IPS-18c (cell line): ENCODE results near the gene MAST4.
"Not testable (repeated sequence)": the region's sequence is repeated elsewhere in the genome, so short reads cannot be mapped to it uniquely, and the experiment has no call there.

Experiments
- H3K4me3 ChIP-seq: 2 replicates; pipeline ENCODE4 v1.7.0; 2013; ENCODE audit warnings: low read depth, mild to moderate bottlenecking, low read length, moderate library complexity; ENCODE audit not compliant: insufficient read depth
- H3K9me3 ChIP-seq: one replicate; pipeline ENCODE4 v1.6.1; 2013; ENCODE audit warnings: mild to moderate bottlenecking, low read length, moderate library complexity; ENCODE audit not compliant: control insufficient read depth, insufficient read depth

The MAST4 gene

DNA sequence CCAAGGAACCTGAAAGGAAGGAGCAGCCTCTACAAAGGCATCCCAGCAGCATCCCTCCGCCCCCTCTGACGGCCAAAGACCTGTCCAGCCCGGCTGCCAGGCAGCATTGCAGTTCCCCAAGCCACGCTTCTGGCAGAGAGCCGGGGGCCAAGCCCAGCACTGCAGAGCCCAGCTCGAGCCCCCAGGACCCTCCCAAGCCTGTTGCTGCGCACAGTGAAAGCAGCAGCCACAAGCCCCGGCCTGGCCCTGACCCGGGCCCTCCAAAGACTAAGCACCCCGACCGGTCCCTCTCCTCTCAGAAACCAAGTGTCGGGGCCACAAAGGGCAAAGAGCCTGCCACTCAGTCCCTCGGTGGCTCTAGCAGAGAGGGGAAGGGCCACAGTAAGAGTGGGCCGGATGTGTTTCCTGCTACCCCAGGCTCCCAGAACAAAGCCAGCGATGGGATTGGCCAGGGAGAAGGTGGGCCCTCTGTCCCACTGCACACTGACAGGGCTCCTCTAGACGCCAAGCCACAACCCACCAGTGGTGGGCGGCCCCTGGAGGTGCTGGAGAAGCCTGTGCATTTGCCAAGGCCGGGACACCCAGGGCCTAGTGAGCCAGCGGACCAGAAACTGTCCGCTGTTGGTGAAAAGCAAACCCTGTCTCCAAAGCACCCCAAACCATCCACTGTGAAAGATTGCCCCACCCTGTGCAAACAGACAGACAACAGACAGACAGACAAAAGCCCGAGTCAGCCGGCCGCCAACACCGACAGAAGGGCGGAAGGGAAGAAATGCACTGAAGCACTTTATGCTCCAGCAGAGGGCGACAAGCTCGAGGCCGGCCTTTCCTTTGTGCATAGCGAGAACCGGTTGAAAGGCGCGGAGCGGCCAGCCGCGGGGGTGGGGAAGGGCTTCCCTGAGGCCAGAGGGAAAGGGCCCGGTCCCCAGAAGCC lies 569.6 kb downstream of the MAST4 start:
- Histone ChIP-seq H3K9me3 (no peaks in the 10 kb centered on the region), H3K4me3 (no peak overlapping the region; the same call in 1 of the 2 replicates)

DNA sequence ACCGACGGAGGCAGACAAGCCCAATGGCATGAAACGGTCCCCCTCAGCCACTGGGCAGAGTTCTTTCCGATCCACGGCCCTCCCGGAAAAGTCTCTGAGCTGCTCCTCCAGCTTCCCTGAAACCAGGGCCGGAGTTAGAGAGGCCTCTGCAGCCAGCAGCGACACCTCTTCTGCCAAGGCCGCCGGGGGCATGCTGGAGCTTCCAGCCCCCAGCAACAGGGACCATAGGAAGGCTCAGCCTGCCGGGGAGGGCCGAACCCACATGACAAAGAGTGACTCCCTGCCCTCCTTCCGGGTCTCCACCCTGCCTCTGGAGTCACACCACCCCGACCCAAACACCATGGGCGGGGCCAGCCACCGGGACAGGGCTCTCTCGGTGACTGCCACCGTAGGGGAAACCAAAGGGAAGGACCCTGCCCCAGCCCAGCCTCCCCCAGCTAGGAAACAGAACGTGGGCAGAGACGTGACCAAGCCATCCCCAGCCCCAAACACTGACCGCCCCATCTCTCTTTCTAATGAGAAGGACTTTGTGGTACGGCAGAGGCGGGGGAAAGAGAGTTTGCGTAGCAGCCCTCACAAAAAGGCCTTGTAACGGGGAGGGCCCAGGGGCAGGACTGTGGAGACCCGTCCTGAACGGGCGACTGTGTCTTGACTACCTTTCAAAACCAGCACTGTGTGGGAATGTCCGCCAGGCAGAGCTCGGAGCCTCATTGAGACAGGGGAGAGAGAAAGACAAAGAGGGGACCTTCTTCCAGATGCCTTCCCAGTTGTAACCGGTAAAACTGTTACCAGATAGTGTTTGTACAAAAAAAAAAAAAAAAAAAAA lies 570.5 kb downstream of the MAST4 start:
- no peak overlapping the region; the same call in 1 of the 2 replicates for H3K4me3 ChIP-seq
- H3K9me3 ChIP-seq = no peaks in the 10 kb centered on the region

- Histone ChIP-seq H3K9me3 (no peaks in the 10 kb centered on the region), H3K4me3 (no peak overlapping the region)
Observed at GRCh38 chr5:67168069-67168468, 571.9 kb downstream of the MAST4 start.

DNA sequence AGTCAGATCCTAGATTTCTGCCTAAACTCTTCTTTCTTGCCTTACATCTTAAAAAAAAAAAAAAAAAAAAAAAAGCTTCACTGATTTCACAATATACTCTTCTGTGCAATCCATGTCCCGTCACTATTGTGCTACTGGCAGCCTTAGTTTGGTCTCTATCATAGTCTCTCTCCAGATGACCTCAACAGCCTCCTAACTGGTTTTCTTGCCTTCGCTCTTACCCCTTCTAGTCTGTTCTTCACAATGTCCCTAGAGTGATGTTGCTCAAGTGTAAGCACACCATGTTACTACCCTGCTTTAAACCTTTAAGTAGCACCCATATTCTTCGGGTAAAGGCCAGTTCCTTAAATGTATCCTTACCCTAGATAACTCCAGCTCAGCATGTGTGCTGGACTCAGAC lies 574.6 kb downstream of the MAST4 start:
- Histone ChIP-seq H3K4me3 (no peak overlapping the region), H3K9me3 (no peaks in the 10 kb centered on the region)

DNA sequence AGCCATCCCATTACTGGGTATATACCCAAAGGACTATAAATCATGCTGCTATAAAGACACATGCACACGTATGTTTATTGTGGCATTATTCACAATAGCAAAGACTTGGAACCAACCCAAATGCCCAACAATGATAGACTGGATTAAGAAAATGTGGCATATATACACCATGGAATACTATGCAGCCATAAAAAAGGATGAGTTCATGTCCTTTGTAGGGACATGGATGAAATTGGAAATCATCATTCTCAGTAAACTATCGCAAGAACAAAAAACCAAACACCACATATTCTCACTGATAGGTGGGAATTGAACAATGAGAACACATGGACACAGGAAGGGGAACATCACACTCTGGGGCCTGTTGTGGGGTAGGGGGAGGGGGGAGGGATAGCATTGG lies 577.2 kb downstream of the MAST4 start:
- H3K4me3 ChIP-seq = not testable (repeated sequence)

GRCh38 chr5:67173959-67174358 lies 577.8 kb downstream of the MAST4 start:
- H3K4me3 ChIP-seq = no peak overlapping the region
- H3K9me3 ChIP-seq = peaks cover 2% of the 10 kb centered on the region

More for the DNA sequence above, 577.2 kb downstream of the MAST4 start:
- not testable (repeated sequence) for H3K9me3 ChIP-seq

GRCh38 chr5:67176936-67177335 lies 580.7 kb downstream of the MAST4 start:
- H3K9me3 ChIP-seq = peaks cover 2% of the 10 kb centered on the region
- H3K4me3 ChIP-seq = no peak overlapping the region

DNA sequence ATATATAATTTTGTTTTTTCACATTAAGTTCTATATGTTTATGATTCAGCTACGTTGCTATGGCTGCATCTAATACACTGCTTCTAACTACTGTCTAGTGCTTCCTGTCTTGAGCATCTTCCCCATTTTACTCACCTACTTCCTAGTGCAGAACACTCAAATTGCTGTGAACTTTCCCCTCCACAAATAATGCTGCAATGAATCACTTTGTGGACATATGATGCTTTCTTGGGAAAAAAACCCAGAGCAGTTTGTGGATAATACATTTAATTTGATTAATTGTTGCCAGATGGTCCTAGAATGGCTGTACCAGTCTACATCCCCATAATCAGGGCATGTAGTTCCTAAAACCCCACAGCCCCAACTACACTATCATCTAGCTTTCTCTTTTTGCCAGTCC lies 581.9 kb downstream of the MAST4 start:
- peaks cover 2% of the 10 kb centered on the region for H3K9me3 ChIP-seq
- no peak overlapping the region for H3K4me3 ChIP-seq

DNA sequence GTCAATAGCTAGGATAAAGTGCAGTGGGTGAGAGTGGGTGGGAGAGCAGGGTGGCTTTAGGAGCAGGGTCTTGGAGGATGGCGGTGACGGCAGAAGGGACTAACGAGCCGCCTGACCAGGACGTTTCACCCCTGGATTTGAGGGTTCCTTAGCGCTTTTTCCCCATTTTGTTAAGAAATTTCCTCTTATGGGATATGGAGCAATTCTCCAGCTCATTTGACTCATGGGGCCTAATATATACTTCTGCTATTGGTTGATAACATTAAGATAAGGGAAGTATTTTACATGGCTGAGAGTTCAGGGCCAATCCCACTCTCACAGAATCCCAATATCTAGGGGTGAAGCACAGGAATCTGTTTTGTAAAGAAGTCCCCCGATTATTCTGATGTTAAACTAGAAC lies 582.8 kb downstream of the MAST4 start:
- Histone ChIP-seq H3K4me3 (no peak overlapping the region), H3K9me3 (peaks cover 2% of the 10 kb centered on the region)

- Histone ChIP-seq H3K9me3 (peaks cover 3% of the 10 kb centered on the region), H3K4me3 (no peak overlapping the region)
Observed at GRCh38 chr5:67179697-67180361, 583.6 kb downstream of the MAST4 start.

- no peak overlapping the region for H3K4me3 ChIP-seq
- H3K9me3 ChIP-seq = peaks cover 4% of the 10 kb centered on the region
Observed at GRCh38 chr5:67181648-67182221, 585.5 kb downstream of the MAST4 start.

DNA sequence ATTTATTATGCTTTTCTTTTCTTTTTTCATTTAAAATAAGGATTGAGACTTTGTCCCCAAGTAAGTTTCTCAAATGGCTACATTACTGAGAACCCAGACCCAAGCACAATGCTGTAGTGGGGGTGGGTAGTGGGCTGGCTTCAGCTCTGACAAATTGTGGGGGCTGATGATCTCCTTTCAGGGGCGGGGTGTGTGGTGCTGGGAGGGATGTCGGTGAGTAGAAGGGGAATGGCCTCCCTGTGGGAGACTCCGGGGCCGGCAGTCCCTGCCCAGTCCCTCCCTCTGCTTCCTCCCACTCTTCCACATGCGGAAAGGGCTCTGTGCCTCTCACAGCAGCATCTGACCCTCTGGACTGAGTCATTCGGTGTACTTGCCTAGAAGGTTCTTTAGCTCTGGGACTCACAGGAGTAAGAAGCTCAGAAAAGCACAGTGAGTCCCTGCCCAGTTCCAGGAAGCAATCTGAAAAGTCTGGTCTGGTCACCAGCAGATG lies 586.2 kb downstream of the MAST4 start:
- Histone ChIP-seq H3K9me3 (peaks cover 3% of the 10 kb centered on the region), H3K4me3 (no peak overlapping the region)

GRCh38 chr5:67183859-67184258 lies 587.7 kb downstream of the MAST4 start:
- Histone ChIP-seq H3K4me3 (no peak overlapping the region), H3K9me3 (peaks cover 2% of the 10 kb centered on the region)

- peaks cover 2% of the 10 kb centered on the region for H3K9me3 ChIP-seq
- no peak overlapping the region for H3K4me3 ChIP-seq
Observed at GRCh38 chr5:67187006-67187715, 591.0 kb downstream of the MAST4 start.

DNA sequence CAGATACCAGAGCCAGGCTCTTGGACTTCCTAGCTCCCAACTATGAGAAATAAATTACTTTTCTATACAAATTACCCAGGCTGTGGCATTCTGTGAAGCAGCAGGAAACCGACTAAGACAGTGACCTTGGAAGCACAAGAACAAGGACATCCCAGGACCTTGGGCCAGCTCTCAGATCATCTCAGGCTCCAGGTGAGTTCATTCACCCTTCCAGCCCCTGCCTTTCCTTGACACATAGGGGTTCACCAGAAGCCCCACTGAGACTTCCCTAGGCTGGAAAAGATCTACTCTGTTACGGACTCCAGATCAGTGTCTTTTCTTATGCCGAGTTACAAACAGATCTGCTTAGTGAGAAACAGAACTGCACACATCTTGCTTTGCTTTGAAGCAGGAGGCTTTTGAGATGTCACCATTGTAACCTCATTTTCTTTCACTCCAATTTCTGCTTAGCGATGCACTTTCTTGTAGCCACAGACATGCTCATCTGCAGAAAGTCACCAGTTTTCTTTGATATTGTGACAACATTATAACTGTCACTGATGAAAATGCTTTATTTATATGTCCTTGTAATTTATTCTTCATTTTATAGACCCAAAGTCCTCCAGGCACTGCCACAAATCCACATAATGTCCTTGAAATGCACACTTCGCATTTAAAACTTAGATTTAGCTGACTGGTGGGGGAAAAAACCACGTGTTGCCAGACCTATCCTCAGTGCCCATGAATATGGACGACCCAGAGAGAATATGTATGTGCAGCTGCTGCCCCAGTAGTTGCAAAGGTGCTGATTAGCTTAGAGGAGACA lies 592.3 kb downstream of the MAST4 start:
- Histone ChIP-seq H3K9me3 (peaks cover 2% of the 10 kb centered on the region), H3K4me3 (no peak overlapping the region)

GRCh38 chr5:67189079-67189354 lies 592.8 kb downstream of the MAST4 start:
- Histone ChIP-seq H3K4me3 (no peak overlapping the region), H3K9me3 (peaks cover 2% of the 10 kb centered on the region)
